NCI-H1436 treated with DMSO at 0.1 percent for 48 hours (cell line): ENCODE results near the gene FAM174C.
"Not testable (repeated sequence)": the region's sequence is repeated elsewhere in the genome, so short reads cannot be mapped to it uniquely, and the experiment has no call there.

Experiments used
- DNase-seq: peaks from one replicate; lab custom pipeline; 2025; lab: John Stamatoyannopoulos, UW

The FAM174C gene

DNA sequence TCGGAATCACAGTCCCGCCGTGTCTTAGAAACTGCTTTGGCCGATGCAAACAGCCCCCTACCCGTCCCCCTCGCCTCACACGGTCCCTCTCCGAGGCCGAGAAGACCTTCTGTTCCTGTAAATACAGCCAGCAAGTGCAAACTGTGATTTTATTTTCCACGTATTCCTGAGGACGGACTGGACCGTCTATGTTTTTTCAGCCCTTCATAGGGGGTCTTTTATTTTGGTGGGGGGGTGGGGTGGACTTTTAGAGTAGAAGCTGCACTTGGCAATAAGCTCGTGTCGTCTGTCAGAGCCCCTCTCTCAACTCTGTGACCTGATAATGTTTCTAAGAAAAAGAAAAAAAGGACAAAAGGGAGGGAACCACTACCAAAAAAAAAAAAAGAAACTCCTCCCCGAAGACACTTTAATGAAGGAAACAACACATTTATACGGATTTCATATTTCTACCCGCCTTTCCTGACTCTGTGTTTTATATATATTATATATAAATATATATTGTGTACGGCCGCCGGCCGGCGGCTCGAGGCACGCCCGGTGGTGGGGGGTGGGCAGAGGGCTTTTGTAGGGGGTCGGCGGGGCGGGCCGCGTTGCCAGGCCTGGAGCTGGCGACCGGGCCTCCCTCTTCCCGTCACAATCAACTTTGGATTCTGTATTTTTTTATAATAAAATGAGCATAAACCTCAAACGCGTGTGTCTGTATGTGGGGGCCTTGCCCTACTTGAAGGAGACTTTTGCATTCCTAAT is 25.6 kb downstream of the FAM174C start:
- no peak for DNase-seq

DNA sequence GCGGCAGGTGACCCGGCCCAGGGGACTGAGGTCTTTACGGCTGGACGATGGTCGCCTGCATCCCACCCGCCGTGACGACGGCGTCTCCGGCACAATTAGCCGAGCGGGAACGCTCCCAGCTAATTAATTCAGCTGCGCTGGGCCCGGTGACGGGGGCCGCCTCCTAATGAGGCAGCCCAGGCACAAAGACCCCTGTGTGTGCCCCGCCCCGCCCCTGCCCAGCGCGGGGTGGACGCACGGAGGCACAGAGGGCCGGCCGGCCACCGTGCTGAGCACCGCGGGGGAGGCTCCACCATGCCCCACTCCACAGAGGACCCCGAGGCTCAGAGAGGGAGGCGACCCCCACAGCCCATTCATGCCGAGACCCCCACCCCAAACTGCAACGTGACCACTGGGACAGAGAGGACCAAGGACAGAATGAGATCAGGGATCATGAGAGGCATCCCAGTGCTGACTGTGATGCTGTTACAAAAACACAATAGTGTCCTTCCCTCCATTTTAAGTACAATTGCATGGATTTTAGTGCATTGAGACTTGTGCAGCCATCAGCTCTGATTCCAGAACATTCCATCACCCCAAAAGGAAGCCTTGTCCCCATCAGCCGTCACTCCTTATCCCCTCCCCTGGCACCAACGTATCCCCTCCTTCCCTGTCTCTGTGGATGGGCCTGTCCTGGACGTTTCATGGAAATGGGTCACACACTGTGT is 27.4 kb downstream of the FAM174C start:
- no peak for DNase-seq

DNA sequence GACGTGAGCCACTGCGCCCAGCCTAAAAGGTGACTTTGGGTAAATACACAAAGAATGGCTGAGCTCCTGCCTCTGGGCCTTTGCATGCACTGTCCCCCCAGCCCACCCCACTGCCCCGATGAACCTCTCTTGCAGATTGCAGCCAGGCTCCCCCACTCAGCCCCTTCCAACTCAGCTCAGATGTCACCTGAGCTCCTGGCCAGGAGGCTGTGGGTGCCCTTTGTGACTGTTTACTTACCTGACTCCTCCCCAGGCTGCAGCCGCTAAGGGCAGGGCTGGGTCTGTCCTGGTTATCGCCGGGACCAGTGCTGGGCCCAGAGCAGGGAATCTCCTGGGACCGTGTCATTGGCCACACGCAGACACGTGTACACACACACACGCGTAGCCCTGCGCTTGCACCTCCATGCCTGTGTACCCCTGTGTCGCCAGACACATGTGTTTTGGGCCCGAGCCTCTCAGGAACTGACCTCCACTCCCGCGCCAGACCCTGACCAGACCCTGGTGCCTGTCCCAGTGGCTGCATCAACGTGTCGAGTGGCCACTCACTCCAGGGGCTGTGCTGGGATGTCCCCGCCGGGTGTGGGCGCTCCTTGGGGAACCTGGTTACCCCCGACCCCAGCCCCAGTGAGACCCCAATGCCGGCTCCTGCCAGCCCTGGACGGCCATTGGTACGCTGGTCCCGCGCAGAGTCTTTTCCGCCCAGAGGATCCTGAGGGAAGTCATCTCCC is 29.0 kb downstream of the FAM174C start:
- no peak for DNase-seq

DNA sequence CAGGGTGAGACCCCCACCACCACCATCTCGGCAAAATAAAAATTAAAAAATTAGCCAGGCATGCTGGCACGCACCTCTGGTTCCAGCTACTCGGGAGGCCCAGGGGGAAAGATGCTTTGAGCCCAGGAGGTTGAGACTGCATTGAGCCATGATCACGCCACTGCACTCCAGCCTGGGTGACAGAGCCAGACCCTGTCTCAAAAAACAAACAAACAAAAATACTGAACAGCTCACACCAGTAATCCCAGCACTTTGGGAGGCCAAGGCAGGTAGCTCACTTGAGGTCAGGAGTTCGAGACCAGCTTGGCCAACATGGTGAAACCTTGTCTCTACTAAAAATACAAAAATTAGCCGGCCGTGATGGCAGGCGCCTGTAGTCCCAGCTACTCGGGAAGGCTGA is 30.0 kb downstream of the FAM174C start:
- DNase-seq: not testable (repeated sequence)

DNA sequence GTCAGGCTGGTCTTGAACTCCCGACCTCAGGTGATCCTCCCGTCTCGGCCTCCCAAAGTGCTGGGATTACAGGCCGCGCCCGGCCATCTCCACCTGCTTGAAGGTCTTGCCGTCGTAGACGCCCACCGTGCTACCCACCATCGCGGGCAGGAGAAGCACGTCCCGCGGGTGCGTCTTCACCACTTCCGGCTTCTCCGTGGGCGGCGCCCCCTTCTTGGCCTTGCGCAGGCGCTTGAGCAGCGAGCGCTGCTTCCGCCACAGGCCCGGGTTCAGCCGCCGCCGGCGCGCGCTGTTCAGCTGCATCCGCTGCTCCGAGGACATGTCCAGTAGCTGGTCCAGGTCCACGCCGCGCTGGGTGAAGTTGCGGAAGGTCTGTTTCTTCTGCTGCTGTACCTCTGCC is 32.0 kb downstream of the FAM174C start:
- DNase-seq: no peak

DNA sequence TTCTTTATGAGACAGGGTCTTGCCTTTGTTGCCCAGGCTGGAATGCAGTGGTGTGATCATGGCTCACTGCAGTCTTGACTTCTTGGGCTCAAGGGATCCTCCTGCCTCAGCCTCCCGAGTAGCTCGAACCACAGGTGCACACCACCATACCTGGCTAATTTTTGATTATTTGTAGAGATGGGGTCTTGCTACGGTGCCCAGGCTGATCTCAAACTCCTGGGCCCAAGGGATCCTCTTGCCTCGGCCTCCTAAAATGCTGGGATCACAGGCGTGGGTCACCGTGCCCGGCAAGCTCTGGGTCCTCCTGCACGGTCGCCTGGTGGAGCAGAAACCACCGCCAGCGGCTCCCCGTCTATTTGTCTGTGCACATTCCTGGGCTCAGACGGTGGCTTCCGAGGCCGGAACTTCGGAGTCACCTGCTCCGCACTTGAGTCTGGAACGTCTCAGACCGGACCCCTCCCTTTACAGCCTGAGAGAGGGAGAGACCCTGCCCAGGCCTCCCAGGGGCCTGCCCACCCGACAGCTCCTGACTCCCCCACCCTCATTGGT is 32.5 kb downstream of the FAM174C start:
- DNase-seq: no peak

DNA sequence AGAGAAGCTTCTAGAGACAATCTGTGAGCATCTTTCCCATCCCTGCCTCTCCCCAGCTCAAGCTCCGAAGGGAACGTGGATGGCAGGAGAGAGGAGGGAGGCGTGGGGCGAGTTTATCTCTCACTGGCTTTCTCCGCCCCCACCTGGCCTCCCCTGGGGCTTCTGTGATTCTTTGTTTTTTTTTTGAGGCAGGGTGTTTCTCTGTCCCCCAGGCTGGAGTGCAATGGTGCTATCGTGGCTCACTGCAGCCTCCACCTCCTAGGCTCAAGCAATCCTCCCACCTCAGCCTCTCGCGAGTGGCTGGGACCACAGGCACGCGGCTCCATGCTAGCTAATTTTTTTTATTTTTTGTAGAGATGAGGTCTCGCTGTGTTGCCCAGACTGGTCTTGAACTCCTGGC is 33.4 kb downstream of the FAM174C start:
- no peak for DNase-seq

DNA sequence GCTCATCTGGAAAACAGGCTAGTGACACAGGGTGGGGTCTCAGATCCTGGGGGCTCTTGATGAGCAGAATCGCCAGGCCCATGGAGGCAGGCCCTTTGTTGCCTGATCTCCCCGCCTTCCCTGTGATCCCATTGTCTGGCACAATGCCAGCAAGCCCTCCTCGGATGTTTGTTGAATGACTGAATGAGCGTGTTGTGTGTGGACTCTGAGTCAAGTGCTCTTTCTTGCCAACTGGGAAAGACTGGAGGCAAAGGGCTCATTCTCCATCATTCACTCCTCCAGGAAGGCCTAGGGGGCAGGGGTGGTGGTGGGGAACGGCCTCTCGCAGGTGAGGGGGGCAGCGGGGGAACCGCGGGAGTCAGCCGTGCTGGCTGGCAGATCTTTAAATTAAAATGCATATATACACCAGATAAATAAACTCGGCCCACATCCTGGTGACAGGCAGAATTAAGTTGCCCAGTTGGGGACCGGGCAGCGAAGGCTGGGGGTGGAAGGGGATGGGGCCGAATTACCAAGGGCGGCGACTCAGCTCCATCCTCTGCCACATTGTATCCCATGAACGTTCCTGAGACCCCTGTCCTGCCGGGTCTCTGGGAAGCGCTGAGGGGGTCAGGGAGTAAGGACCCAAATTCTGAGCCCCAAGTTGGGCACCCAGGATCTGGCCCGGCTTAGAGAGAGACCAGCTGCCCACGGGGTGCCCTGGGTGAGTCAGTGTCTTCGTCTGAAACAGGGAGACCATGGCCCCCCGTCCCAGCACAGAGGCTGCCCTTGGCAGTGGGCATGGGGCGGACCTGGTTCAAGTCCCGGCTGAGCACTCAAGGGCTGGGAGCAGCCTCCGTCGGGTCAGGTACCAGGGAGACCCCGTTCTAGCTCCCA is 34.9 kb downstream of the FAM174C start:
- DNase-seq: no peak

DNA sequence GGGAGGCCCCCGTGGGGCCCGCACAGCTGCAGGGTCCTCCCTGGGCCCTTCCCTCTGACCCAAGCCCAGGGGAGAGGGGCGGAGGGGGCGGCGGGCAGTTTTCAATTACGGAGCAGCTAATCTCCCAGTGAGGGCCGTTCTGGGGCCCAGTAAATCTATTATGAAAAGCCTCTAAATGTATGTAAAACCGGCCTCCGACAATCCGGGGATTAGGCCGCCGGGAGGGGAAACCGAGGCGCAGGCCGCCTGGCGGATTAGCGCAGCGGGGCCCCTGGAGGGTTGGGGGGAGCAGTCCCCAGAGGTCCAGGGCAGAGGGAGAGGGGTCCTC is 35.5 kb downstream of the FAM174C start:
- DNase-seq: no peak

DNA sequence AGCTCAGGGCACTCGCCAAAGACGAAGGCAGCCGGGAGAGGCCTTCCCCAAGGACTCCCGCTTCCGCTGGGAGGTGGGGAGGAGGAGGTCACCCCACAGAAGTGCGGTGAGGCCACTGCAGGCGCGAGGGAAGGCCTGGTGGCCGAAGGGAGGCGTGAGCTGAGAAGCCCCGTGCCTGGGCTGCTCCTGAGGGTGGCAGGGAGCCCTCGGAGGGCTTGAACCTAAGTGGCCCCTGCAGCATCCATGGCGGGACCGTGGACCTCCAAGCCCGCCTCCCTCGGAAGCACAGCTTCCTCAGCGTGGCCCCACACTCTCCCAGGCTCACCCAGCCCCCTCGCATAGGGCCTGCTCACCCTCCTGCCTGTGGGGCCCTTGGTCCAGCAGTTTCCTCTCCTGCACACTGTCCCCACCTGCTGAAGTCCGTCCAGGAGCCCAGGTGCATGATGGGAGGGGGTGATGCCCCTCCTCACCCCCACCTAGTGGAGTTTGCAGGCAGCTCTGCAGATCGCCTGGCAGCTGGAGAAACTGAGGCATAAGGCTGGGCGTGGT is 36.3 kb downstream of the FAM174C start:
- DNase-seq: no peak

DNA sequence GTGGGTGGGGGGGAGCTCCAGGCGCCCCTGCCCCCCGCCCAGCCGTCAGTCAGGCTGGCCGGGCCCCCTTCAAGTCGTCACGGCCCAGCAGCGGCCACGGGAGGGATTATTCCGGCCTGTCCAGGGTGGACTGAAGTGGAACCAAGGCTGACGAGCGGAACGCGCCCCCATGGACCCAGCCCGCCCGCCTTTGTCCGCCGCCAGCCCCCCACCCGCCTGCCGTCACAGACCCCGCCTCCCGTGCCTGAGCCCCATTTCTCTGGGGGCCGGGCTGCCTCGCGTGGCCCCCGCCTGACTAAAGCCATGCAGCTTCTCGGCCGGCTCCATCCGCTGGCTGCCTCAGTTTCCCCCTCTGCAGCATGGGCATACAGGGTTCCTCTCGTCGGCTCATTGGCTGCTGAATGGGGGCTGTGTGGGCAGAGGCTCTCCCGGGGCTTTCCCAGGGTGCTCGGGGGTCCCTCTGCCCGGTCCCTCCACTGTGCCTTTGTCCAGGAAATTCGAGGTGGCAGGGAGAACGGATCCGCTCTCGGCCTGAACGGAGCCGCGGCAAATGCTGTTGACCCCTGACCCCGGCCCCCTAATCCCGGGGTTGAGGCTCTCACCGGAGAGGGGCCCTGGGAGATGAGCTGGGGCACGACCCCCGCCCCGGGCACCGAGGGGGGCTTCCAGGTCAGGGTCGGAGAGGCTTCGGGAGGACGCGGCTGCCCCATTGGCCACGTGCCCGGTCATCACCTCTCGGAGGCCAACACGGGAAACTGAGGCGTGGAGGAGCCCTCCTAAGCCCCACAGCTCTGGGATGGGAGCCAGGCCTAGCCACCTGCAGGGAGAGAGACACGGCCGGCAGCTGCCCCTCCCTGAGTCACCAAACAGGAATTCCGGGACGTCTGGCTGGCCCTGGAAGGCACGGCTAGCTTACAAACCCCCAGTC is 37.7 kb downstream of the FAM174C start:
- no peak for DNase-seq

DNA sequence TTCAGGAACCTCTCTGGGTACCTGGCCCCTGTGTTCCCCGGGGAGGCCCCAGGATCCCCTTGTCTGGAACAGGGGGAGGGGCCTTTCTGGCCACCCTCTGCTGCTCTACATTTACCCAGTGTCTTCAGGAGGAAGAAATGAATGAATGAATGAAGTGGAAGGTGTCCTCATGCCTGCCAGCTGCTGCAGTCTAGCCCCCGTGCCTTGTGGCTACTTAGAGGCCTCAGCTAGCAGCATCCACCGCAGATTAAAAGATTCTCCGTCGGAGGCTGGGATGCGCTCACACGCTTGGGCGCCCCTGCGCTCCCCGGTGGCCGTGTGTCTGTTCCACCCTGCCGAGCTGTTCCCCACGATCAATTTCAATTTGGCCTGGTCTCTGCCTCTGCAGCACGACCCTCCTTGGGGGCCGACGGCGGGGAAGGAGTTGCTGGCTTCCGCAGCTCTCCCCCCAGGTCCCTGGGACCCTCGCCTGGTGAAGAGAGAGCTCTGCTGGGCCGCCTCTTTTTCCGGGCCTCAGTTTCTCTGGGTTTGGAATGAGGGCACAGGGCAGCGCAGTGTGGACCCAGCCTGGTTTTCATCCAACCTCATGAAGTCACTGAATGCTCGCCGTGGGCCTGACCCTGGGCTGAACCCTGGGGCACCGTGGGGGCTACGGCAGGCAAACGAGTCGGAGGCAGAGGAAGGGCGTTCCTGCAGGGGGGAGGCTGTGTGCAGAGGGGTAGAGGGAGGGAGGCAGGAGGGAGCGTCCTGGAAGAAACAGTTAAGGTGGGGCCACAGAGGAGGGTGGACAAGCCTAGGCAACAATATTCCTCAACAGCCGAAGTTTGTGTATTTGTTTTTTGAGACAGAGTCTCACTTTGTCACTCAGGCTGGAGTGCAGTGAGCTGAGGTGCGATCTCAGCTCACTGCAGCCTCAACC is 38.6 kb downstream of the FAM174C start:
- no peak for DNase-seq

DNA sequence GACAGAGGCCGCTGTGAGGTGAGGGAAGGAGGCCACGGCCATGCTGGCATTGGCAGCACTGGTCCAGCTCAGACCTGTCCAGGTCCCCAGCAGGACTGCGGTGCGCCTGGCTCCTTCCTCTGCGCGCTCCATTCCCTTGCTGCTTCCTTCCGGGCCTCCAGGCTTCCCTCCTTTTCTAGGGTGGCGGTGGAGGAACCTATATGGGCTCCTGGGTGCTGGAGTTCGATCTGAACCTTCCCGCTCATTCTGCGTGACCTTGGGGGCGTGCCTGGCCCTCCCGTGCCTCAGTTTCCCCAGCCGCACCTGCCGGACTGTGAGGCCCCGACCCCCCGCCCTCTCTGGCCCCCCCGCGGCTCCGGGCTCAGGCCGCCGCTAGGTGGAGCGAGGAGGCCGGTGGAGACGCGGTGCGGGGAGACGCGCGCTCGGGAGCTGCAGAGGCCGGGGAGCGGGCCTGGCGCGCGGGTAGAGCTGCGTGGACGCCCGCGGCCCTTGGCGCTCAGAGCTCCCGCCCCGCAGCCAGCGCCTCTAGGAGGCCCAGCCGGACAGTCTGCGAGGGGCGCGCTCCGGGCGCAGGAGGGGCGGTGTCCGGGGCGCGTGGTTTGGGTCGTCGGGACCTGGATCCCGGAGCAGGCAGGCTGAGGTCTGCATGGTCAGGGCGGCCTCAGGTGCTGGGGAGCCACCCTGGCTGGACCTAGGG is 40.3 kb downstream of the FAM174C start:
- DNase-seq: no peak

DNA sequence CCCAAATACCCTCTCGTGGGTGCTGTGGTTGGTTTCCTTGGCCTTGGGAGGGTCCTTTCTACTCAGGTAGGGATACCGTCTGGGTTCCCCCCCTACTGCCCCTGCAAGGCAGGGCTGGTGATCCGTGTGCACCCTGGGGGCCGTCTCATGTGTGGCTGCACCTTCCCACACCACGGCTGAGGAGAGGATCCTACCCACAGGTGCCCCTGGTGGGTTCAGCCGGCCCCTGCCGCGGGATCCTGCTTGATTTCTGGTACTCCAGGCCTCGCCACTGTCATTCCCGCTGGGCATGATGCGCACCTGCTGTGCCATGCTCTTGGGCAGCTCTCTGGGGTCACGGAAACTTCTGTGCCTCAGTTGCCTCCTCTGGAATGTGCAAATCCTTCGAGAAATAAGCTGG is 41.1 kb downstream of the FAM174C start:
- DNase-seq: no peak

DNA sequence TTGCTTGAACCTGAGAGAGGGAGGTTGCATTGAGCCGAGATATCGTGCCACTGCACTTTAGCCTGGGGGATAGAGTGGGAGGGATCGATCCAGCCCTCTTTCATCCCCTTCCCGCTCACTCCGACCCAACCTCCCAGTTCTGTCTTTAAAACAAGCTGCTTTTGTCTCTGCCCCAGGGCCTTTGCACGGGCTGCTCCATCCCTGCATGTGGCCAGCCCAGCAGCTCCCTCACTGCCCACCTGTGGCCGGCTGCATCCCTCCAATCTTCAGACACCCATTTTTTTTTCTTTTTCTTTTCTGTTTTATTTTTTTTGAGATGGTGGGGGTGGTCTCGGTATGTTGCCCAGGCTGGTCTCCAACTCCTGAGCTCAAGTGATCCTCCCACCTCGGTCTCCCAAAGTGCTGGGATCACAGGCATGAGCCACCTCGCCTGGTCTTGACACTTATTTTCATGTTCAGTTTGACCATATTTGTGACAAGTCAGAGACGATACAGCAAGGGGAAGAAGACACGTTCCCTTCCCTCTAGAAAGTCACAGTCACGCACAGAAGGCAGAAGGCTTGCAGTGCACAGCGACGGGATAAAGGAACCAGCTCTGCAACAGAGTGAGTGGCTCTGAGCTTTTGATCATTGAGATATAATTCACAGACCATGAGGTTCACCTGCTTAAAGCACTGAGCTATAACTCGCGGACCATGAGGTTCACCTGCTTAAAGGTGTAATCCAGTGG is 42.1 kb downstream of the FAM174C start:
- DNase-seq: no peak

DNA sequence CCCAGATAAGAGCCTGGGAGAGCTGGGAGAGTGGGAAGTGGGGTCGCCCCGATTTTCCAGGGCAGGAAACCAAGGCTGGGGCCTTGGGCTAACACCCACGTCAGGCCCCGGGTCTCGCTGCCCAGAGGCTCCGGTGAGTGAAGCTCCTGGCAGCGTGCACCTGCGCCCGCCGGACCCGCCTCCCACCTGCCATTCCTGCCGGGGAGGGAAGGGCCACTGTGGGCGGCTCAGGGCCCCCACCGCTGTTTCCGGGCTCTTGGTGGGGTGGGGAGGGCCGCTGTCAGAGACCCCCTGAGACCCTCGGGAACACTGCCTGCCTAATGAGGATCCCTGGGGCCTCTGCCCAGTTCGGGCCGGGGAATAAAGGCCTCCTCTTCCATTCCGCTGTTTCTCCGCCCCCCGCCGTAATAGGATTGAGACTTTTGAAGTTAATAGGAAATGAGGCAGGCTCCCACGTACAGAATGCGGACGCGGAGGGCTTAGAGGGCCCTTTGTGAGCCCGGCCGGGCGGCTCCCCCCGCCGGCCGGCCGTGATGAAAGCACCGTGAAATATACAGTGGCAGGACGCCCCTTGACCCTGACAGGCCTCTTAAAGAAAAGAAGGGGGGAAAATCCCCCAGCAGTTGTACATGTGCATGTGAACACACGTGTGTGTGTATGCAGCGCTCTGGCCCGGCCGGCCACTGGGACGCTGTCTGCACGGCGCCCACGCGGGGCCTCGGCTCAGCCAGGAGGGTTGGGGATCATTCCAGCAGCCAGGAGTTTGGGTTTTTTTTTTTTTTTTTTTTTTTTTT is 43.5 kb downstream of the FAM174C start:
- no peak for DNase-seq

DNA sequence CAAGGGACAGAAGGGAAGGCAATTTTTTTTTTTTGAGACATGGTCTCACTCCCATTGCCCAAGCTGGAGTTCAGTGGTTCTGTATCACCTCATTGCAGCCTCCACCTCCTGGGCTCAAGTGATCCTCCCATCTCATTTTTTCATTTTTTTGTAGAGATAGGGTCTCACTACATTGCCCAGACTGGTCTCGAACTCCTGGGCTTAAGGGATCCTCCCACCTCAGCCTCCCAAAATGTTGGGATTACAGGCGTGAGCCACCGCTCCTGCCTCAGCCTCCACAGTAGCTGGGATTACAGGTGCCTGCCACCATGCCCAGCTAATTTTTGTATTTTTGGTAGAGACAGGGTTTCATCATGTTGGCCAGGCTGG is 44.9 kb downstream of the FAM174C start:
- not testable (repeated sequence) for DNase-seq
